Caco-2 (cell line): ENCODE measurements around the gene NARF. TPM values are rescaled to one million over a fixed set of nuclear protein-coding genes. Genes with fewer than 3 reads are reported as not detected.

Experiments
- BruUV-seq: library from RNA; stranded (reverse); fragments of 400-500 nt; replicated peaks from 2 replicates; lab custom pipeline; 2021; lab: Mats Ljungman, UMichigan
- CTCF ChIA-PET: fragments of 300-600 bp; sonication (Branson Sonifier 250); formaldehyde crosslinking; loops from one replicate; lab custom pipeline; 2022; ENCODE audit warnings: antibody characterized with exemption; lab: Charles Lee
- POLR2A ChIA-PET: fragments of 300-600 bp; sonication (Branson Sonifier 250); formaldehyde crosslinking; loops from one replicate; lab custom pipeline; 2022; ENCODE audit warnings: antibody characterized with exemption; lab: Charles Lee
- DNase-seq, 2 experiments: peaks; one replicate each; pipeline versions ENCODE4 v3.0.0 to v3.0.0-alpha.2; 2020 to 2022
- H3K27me3 ChIP-seq: replicated peaks from 2 replicates; pipeline ENCODE4 v1.6.0; 2011; ENCODE audit warnings: low read length; ENCODE audit not compliant: control insufficient read depth, insufficient read depth
- H3K36me3 ChIP-seq: 2 replicates; pipeline ENCODE4 v1.5.1; 2011; ENCODE audit warnings: low read length; ENCODE audit not compliant: control insufficient read depth, insufficient read depth
- H3K4me1 ChIP-seq: fragments of 250-450 bp; sonication (Bioruptor Pico); 2 replicates; pipeline ENCODE4 v1.5.1; 2020; ENCODE audit warnings: mild to moderate bottlenecking
- H3K4me3 ChIP-seq: 2 replicates; pipeline ENCODE4 v1.5.1; 2011; ENCODE audit warnings: low read depth, mild to moderate bottlenecking, control low read depth, low read length
- H3K9me3 ChIP-seq: fragments of 250-450 bp; sonication (Bioruptor Pico); 2 replicates; pipeline ENCODE4 v1.5.1; 2020; ENCODE audit warnings: mild to moderate bottlenecking, moderate library complexity
- H3K27ac Mint-ChIP-seq: one replicate; pipeline ENCODE4 v1.8.0; 2022; ENCODE audit warnings: mixed read lengths; ENCODE audit not compliant: unreplicated experiment
- H3K27me3 Mint-ChIP-seq: one replicate; pipeline ENCODE4 v1.8.0; 2022; ENCODE audit warnings: mixed read lengths; ENCODE audit not compliant: insufficient read depth, unreplicated experiment
- H3K36me3 Mint-ChIP-seq: one replicate; pipeline ENCODE4 v1.8.0; 2022; ENCODE audit warnings: mild to moderate bottlenecking, mixed read lengths; ENCODE audit not compliant: insufficient read depth, unreplicated experiment
- H3K4me1 Mint-ChIP-seq: one replicate; pipeline ENCODE4 v1.8.0; 2022; ENCODE audit warnings: low read depth, mixed read lengths; ENCODE audit not compliant: unreplicated experiment
- H3K4me3 Mint-ChIP-seq: one replicate; pipeline ENCODE4 v1.8.0; 2022; ENCODE audit warnings: mild to moderate bottlenecking, moderate library complexity, mixed read lengths; ENCODE audit not compliant: unreplicated experiment
- H3K9me3 Mint-ChIP-seq: one replicate; pipeline ENCODE4 v1.8.0; 2022; ENCODE audit warnings: mixed read lengths; ENCODE audit not compliant: unreplicated experiment
- intact Hi-C: fragments of 100-400 bp; cut with micrococcal nuclease; formaldehyde crosslinking; loops from one replicate; pipeline ENCODE4 v1.10.0; 2022; ENCODE audit not compliant: unreplicated experiment
- total RNA-seq: library from RNA; stranded (reverse); gene quantifications from 2 replicates; pipeline ENCODE4 v1.2.3, GENCODE V29; 2022
- TF ChIP-seq, protein P1 (sequence below), 2 experiments: fragments of 200-600 bp in 1 of 2; IDR thresholded peaks; 1 replicate in 1 of 2; 2 replicates in 1 of 2; pipeline versions ENCODE4 v1.5.1 to v1.8.0; 2011 to 2022; ENCODE audit warnings: antibody characterized with exemption in 1 of 2, control low read depth in 1 of 2, inconsistent platforms in 1 of 2, low read depth in 1 of 2, low read length in 1 of 2, mild to moderate bottlenecking in 1 of 2, moderate library complexity in 1 of 2; ENCODE audit not compliant: insufficient read depth in 1 of 2, severe bottlenecking in 1 of 2, unreplicated experiment in 1 of 2

The NARF gene
- total RNA-seq, 1 experiment from 2014 or later = 62.1 TPM

DNA sequence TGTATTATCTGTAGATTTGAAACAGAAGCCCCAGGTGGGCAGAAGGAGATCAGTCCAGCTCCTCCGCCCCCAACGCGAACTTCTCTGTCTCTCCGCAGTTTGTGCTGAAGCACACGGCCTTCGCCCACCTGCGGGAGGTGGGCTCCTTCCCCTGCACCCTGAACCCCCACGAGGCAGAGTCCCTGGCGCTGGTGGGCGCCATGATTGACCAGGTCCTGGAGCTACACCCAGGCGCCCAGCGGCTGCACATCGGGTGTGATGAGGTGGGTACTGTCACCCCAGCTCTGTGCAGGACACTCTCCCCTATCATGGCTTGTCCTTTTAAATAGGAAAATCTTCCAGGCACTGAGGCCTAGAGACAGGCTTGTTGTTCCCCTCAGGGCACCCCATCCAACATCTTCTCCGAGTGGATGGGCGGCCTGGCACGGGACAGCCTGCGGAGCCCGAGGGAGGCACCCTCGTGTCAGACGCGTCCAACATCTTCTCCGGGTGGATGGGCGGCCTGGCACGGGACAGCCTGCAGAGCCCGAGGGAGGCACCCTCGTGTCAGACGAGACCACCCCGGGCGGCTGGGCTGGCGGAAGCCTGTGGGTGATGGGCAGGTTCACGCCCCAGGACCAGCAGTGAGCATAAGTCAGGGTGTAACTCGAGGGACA is 24.9 kb upstream of the NARF start:
- POLR2A ChIA-PET = no interaction called here
- Mint-ChIP-seq H3K27me3 (no peaks in the 10 kb centered on the region), H3K4me3 (no peak overlapping the region), H3K36me3 (peaks cover under 1% of the 10 kb centered on the region), H3K9me3 (no peaks in the 10 kb centered on the region), H3K27ac (no peak overlapping the region), H3K4me1 (no peaks in the 10 kb centered on the region)
- Histone ChIP-seq H3K27me3 (no peaks in the 10 kb centered on the region), H3K4me3 (no peak overlapping the region), H3K4me1 (no peaks in the 10 kb centered on the region), H3K9me3 (no peaks in the 10 kb centered on the region), H3K36me3 (no peaks in the 10 kb centered on the region)
- BruUV-seq = no TSS peak
- TF ChIP-seq, protein P1, sequence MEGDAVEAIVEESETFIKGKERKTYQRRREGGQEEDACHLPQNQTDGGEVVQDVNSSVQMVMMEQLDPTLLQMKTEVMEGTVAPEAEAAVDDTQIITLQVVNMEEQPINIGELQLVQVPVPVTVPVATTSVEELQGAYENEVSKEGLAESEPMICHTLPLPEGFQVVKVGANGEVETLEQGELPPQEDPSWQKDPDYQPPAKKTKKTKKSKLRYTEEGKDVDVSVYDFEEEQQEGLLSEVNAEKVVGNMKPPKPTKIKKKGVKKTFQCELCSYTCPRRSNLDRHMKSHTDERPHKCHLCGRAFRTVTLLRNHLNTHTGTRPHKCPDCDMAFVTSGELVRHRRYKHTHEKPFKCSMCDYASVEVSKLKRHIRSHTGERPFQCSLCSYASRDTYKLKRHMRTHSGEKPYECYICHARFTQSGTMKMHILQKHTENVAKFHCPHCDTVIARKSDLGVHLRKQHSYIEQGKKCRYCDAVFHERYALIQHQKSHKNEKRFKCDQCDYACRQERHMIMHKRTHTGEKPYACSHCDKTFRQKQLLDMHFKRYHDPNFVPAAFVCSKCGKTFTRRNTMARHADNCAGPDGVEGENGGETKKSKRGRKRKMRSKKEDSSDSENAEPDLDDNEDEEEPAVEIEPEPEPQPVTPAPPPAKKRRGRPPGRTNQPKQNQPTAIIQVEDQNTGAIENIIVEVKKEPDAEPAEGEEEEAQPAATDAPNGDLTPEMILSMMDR (IDR thresholded peaks at IDR 0.05; ENCODE audit: insufficient read depth in 1 of 2, low read depth in 1 of 2, low read length in 1 of 2, severe bottlenecking in 1 of 2, unreplicated experiment in 1 of 2) = no peak
- no peak for DNase-seq
- CTCF ChIA-PET = no interaction called here
- intact Hi-C loops = no loop called here

DNA sequence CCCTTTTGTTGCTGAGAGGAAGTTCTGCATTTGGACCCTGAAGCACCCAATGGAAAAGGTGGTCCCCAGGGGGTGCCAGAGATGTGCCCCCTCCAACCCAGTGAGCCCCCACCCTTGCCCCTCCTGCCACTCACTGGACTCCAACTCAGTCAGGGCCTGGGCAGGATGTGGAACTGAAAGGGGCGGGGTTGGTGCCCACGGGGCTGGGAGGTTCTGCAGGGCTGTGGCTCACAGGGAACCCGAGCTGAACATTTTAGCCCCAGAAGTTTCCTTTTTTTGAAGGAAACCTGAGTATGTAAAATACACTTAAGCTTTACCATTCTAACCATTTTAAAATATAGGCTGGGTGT is 24.4 kb upstream of the NARF start:
- Mint-ChIP-seq H3K27ac (no peak overlapping the region), H3K4me3 (no peak overlapping the region), H3K36me3 (peaks cover 5% of the 10 kb centered on the region), H3K27me3 (no peaks in the 10 kb centered on the region), H3K9me3 (no peaks in the 10 kb centered on the region), H3K4me1 (no peaks in the 10 kb centered on the region)
- no peaks in the 10 kb centered on the region for H3K36me3 ChIP-seq
- TF ChIP-seq, protein P1 (IDR thresholded peaks at IDR 0.05; ENCODE audit: insufficient read depth in 1 of 2, low read depth in 1 of 2, low read length in 1 of 2, severe bottlenecking in 1 of 2, unreplicated experiment in 1 of 2) = no peak
- intact Hi-C loops = no loop called here
- BruUV-seq = no TSS peak
- no peaks in the 10 kb centered on the region for H3K27me3 ChIP-seq
- H3K4me3 ChIP-seq = no peak overlapping the region
- POLR2A ChIA-PET = no interaction called here
- CTCF ChIA-PET = interaction anchor here (0.6 kb wide), 1 partner anchor 466 kb away, joined by 3 read pairs; no protein-coding TSS in a partner anchor
- no peaks in the 10 kb centered on the region for H3K4me1 ChIP-seq
- no peaks in the 10 kb centered on the region for H3K9me3 ChIP-seq
- no peak for DNase-seq

DNA sequence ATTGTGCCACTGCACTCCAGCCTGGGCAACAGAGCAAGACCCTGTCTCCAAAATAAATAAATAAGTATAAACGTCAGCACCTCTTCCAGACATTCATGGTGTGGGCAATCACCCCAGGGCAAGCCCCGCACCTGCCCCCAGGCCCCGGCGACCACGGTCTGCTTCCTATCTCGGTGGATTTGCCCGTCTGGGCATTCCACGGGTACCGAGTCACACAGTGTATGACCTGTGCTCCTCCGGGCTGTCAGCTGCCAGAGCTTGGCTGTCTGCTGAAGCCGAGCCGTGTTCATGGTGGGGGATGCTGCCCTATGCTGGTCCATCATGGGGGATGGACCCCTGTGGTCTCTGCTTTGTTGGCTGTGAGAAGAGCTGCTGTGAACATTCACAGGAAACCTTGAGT is 23.4 kb upstream of the NARF start:
- CTCF ChIA-PET = no interaction called here
- peaks cover 12% of the 10 kb centered on the region for H3K36me3 Mint-ChIP-seq

More for the DNA sequence above, 23.4 kb upstream of the NARF start:
- Histone ChIP-seq H3K36me3 (no peaks in the 10 kb centered on the region), H3K4me1 (no peaks in the 10 kb centered on the region), H3K9me3 (no peaks in the 10 kb centered on the region), H3K27me3 (no peaks in the 10 kb centered on the region), H3K4me3 (no peak overlapping the region)
- TF ChIP-seq, protein P1 (IDR thresholded peaks at IDR 0.05; ENCODE audit: insufficient read depth in 1 of 2, low read depth in 1 of 2, low read length in 1 of 2, severe bottlenecking in 1 of 2, unreplicated experiment in 1 of 2) = no peak
- H3K9me3 Mint-ChIP-seq = no peaks in the 10 kb centered on the region
- H3K4me3 Mint-ChIP-seq = no peak overlapping the region
- no peak overlapping the region for H3K27ac Mint-ChIP-seq
- DNase-seq = no peak
- H3K27me3 Mint-ChIP-seq = no peaks in the 10 kb centered on the region
- H3K4me1 Mint-ChIP-seq = no peaks in the 10 kb centered on the region
- intact Hi-C loops = no loop called here
- POLR2A ChIA-PET = no interaction called here
- no TSS peak for BruUV-seq
